ENCODE measurements around the gene MGAT4C.

The MGAT4C gene

GRCh38 chr12:86260183-86260582 lies 4.0 kb upstream of the MGAT4C start:
- no peaks in the 10 kb centered on the region for H3K9me3 ChIP-seq (ENCODE audit: control insufficient read depth, low read length)
- H3K9ac ChIP-seq (ENCODE audit: low read length): no peak overlapping the region
- H3K4me3 ChIP-seq (ENCODE audit: low read length): no peak overlapping the region
- no peaks in the 10 kb centered on the region for H3K36me3 ChIP-seq (ENCODE audit: control insufficient read depth, insufficient read depth, low read length)
- no peaks in the 10 kb centered on the region for H3K4me1 ChIP-seq (ENCODE audit: control insufficient read depth, insufficient read depth, low read length)
- no peaks in the 10 kb centered on the region for H3K27me3 ChIP-seq (ENCODE audit: control insufficient read depth, insufficient read depth, low read length)

DNA sequence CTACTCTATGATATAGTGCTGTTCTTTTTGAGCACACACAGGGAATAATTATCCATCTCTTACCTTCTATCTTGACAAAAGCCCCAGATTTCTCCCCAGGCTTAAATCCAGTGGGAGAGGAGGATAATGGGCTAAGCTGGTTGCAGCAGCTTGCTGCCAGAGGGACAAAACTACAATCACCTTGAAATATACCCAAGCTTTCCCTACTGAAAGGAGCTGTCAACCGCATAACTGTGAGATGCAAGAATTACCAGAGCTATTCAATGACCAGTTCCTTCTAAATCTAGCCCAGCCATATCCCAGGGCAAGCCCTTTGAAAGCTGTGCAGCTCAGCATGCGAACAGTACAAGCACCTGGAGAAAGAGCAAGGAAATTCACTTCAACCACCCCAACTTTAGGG lies 943 bp upstream of the MGAT4C start:
- H3K27me3 ChIP-seq (ENCODE audit: control insufficient read depth, insufficient read depth, low read length): no peaks in the 10 kb centered on the region
- H3K4me1 ChIP-seq (ENCODE audit: control insufficient read depth, insufficient read depth, low read length): no peaks in the 10 kb centered on the region
- H3K36me3 ChIP-seq (ENCODE audit: control insufficient read depth, insufficient read depth, low read length): no peaks in the 10 kb centered on the region
- no peak overlapping the region for H3K4me3 ChIP-seq (ENCODE audit: low read length)
- no peak overlapping the region for H3K9ac ChIP-seq (ENCODE audit: low read length)
- no peaks in the 10 kb centered on the region for H3K9me3 ChIP-seq (ENCODE audit: control insufficient read depth, low read length)

DNA sequence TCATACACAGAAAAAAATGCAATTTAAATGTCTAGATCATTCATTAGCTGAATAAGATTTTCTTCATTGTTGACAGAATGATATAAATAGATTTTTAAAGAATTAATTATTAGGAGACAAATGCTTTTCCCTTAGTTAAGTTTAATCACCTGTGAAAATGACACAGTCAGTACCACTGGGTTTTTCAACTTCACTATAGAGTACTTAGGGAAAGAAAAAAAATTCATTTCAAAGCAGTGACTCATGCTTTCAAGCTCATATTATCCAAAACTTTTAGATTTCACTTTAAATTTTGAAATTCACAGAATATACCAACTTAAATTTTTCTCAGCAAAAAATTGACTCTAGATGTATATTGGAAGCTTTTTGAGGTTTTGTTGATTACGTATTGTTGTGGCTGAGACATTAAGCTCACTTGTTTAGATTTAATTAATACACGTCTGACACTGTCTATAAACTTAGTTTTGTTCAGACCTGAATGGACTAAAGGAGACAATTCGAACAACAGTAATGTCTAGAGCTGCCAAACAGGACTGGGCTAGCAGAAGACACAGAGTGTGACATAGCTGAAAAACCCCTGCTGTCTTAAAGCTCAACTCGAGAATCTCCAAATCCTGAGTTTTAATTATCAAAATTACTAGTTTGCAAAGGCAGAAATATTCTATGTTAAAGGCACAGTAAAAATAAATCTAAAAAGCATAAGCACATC lies 1.6 kb downstream of the MGAT4C start:
- no peaks in the 10 kb centered on the region for H3K4me1 ChIP-seq (ENCODE audit: control insufficient read depth, insufficient read depth, low read length)
- no peaks in the 10 kb centered on the region for H3K9me3 ChIP-seq (ENCODE audit: control insufficient read depth, low read length)
- H3K4me3 ChIP-seq (ENCODE audit: low read length): no peak overlapping the region
- H3K9ac ChIP-seq (ENCODE audit: low read length): no peak overlapping the region
- no peaks in the 10 kb centered on the region for H3K36me3 ChIP-seq (ENCODE audit: control insufficient read depth, insufficient read depth, low read length)
- no peaks in the 10 kb centered on the region for H3K27me3 ChIP-seq (ENCODE audit: control insufficient read depth, insufficient read depth, low read length)

DNA sequence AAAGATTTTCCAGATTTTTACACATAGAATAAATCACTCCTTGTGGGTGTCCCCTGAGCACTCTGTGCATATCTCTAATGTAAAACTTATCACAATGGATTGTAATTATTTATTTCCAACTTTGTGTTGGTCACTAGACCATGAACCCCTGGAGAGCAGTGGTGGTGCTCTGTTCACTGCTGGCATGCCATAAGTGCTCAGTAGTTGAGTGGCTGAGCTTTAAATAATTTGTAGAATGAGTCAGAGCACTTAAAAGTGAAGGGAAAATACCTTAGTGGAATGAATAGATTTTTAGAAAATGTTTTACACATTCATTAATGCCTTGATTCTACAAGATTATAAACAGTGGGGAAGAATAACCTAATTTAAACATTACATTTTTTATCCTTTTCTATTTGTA lies 6.3 kb downstream of the MGAT4C start:
- Histone ChIP-seq H3K9ac (ENCODE audit: low read length) (no peak overlapping the region), H3K27me3 (ENCODE audit: control insufficient read depth, insufficient read depth, low read length) (no peaks in the 10 kb centered on the region), H3K4me1 (ENCODE audit: control insufficient read depth, insufficient read depth, low read length) (no peaks in the 10 kb centered on the region), H3K36me3 (ENCODE audit: control insufficient read depth, insufficient read depth, low read length) (no peaks in the 10 kb centered on the region), H3K9me3 (ENCODE audit: control insufficient read depth, low read length) (no peaks in the 10 kb centered on the region), H3K4me3 (ENCODE audit: low read length) (no peak overlapping the region)

DNA sequence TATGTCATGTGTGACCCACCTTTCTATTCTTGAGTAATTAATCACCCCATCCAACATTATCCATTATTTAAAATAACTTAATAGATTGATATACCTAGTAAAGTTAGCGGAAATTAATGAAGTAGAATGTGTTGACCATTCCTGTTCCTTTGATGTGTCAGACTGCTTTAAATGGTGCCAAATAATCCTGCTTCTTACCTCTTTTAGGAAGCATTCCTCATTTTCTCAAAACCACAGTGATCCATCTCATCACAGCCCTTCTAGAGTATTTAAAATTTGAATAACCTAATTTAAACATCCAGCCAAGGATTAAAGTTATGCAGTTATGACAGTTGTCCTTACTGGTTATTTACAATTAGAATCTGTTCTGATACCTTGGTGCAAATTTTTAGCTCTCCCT lies 6.9 kb downstream of the MGAT4C start:
- no peaks in the 10 kb centered on the region for H3K36me3 ChIP-seq (ENCODE audit: control insufficient read depth, insufficient read depth, low read length)

GRCh38 chr12:86247871-86248270 lies 8.3 kb downstream of the MGAT4C start:
- no peaks in the 10 kb centered on the region for H3K36me3 ChIP-seq (ENCODE audit: control insufficient read depth, insufficient read depth, low read length)

More for the DNA sequence above, 6.9 kb downstream of the MGAT4C start:
- no peak overlapping the region for H3K9ac ChIP-seq (ENCODE audit: low read length)
- no peaks in the 10 kb centered on the region for H3K9me3 ChIP-seq (ENCODE audit: control insufficient read depth, low read length)
- H3K4me3 ChIP-seq (ENCODE audit: low read length): no peak overlapping the region
- H3K27me3 ChIP-seq (ENCODE audit: control insufficient read depth, insufficient read depth, low read length): no peaks in the 10 kb centered on the region
- H3K4me1 ChIP-seq (ENCODE audit: control insufficient read depth, insufficient read depth, low read length): no peaks in the 10 kb centered on the region

DNA sequence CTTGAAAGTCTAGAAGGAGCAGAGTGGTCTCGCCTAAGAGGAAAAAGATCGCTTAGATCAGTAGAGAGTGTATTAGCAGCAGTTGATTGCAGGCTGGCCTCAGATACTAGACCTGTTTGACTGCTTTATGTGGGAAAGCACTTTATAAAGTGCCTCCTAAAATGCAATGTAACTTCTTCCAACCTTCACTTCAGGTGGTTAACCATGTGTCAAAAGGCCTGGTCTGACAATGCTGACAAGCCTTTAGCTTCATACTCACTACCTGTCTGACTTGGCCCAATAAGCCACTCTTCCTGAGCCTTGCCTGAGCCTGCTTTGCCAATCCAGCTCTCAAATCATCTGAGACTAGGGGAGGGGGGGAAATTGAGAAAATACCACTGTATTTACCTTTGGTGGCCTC lies 14.6 kb downstream of the MGAT4C start:
- no peak overlapping the region for H3K9ac ChIP-seq (ENCODE audit: low read length)
- no peaks in the 10 kb centered on the region for H3K4me1 ChIP-seq (ENCODE audit: control insufficient read depth, insufficient read depth, low read length)
- no peaks in the 10 kb centered on the region for H3K27me3 ChIP-seq (ENCODE audit: control insufficient read depth, insufficient read depth, low read length)
- H3K36me3 ChIP-seq (ENCODE audit: control insufficient read depth, insufficient read depth, low read length): no peaks in the 10 kb centered on the region
- no peak overlapping the region for H3K4me3 ChIP-seq (ENCODE audit: low read length)
- H3K9me3 ChIP-seq (ENCODE audit: control insufficient read depth, low read length): no peaks in the 10 kb centered on the region

More at GRCh38 chr12:86247871-86248270, 8.3 kb downstream of the MGAT4C start:
- no peak overlapping the region for H3K9ac ChIP-seq (ENCODE audit: low read length)
- no peaks in the 10 kb centered on the region for H3K4me1 ChIP-seq (ENCODE audit: control insufficient read depth, insufficient read depth, low read length)
- H3K9me3 ChIP-seq (ENCODE audit: control insufficient read depth, low read length): no peaks in the 10 kb centered on the region
- no peak overlapping the region for H3K4me3 ChIP-seq (ENCODE audit: low read length)
- no peaks in the 10 kb centered on the region for H3K27me3 ChIP-seq (ENCODE audit: control insufficient read depth, insufficient read depth, low read length)

DNA sequence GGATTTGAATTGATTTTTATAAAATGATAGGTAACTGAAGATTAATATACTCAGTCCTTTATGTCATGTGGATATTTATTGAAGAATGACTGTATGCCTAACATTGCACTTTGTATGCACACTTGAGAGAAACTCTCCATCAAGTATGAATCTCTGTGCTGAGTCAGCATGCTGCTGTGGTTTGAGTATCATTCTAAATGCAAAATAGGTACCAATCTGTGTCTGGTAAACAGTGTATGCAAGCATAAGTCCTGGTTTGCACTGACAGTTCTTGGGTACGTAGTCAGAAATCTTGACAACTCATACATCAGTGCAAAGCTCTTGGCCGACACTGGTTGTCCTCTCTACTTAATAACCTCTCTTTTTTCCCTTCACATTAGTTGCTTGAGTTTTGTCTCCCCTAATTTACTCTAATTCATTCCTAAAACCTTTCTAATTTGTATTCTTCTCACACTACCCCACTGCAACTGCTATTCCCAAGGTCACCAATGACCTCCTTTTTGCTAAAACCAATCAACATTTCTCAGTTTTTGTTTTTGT lies 21.8 kb downstream of the MGAT4C start:
- H3K4me3 ChIP-seq (ENCODE audit: low read length): no peak overlapping the region
- no peaks in the 10 kb centered on the region for H3K36me3 ChIP-seq (ENCODE audit: control insufficient read depth, insufficient read depth, low read length)
- H3K9me3 ChIP-seq (ENCODE audit: control insufficient read depth, low read length): no peaks in the 10 kb centered on the region
- no peak overlapping the region for H3K9ac ChIP-seq (ENCODE audit: low read length)
- H3K4me1 ChIP-seq (ENCODE audit: control insufficient read depth, insufficient read depth, low read length): no peaks in the 10 kb centered on the region
- H3K27me3 ChIP-seq (ENCODE audit: control insufficient read depth, insufficient read depth, low read length): no peaks in the 10 kb centered on the region

DNA sequence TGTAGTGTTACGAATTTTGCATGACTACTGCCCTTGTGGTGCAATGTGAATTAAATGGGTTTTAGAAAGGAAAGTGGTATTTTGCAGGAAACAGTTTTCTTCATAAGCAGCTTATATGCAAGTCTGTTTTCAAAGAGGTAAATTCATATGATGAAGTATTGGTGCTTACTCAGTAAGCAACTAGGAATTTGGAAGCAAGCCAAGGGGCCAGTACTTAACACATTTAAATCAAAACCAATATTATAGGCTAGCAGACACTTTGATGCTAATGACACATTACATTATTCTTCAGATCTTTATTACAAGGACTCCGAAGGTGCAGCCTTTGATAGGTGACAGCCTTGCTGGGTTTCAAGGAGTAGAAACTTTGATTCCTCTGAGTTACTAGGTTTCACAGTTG lies 23.1 kb downstream of the MGAT4C start:
- no peaks in the 10 kb centered on the region for H3K4me1 ChIP-seq (ENCODE audit: control insufficient read depth, insufficient read depth, low read length)
- no peaks in the 10 kb centered on the region for H3K36me3 ChIP-seq (ENCODE audit: control insufficient read depth, insufficient read depth, low read length)
- H3K27me3 ChIP-seq (ENCODE audit: control insufficient read depth, insufficient read depth, low read length): no peaks in the 10 kb centered on the region
- H3K4me3 ChIP-seq (ENCODE audit: low read length): no peak overlapping the region
- no peak overlapping the region for H3K9ac ChIP-seq (ENCODE audit: low read length)
- no peaks in the 10 kb centered on the region for H3K9me3 ChIP-seq (ENCODE audit: control insufficient read depth, low read length)

- H3K4me3 ChIP-seq (ENCODE audit: low read length): no peak overlapping the region
- H3K9me3 ChIP-seq (ENCODE audit: control insufficient read depth, low read length): no peaks in the 10 kb centered on the region
- H3K36me3 ChIP-seq (ENCODE audit: control insufficient read depth, insufficient read depth, low read length): no peaks in the 10 kb centered on the region
- no peaks in the 10 kb centered on the region for H3K27me3 ChIP-seq (ENCODE audit: control insufficient read depth, insufficient read depth, low read length)
- H3K4me1 ChIP-seq (ENCODE audit: control insufficient read depth, insufficient read depth, low read length): no peaks in the 10 kb centered on the region
- H3K9ac ChIP-seq (ENCODE audit: low read length): no peak overlapping the region
Measured at GRCh38 chr12:86230516-86231146, 25.6 kb downstream of the MGAT4C start.

GRCh38 chr12:86229772-86230171 lies 26.4 kb downstream of the MGAT4C start:
- Histone ChIP-seq H3K4me3 (ENCODE audit: low read length) (no peak overlapping the region), H3K9me3 (ENCODE audit: control insufficient read depth, low read length) (no peaks in the 10 kb centered on the region), H3K27me3 (ENCODE audit: control insufficient read depth, insufficient read depth, low read length) (no peaks in the 10 kb centered on the region), H3K9ac (ENCODE audit: low read length) (no peak overlapping the region), H3K36me3 (ENCODE audit: control insufficient read depth, insufficient read depth, low read length) (no peaks in the 10 kb centered on the region), H3K4me1 (ENCODE audit: control insufficient read depth, insufficient read depth, low read length) (no peaks in the 10 kb centered on the region)

DNA sequence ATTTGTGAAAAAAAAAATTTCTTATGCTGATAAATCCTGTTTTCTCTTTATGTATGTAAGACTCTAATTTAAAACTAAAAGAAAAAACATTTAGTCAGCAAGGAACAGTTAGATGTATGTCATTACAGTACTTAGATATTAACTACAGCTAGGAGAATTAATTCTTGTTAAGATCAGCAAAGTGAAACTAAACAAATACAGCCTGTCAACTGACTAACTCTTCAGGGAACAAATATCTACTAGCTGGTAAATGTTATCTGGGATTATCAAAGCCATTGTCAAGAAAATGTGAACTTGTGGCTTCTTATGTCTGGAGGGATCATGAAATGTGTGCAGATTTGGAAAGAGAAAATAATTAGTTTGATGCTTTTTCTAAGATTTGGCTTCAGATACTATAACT lies 27.5 kb downstream of the MGAT4C start:
- Histone ChIP-seq H3K9me3 (ENCODE audit: control insufficient read depth, low read length) (no peaks in the 10 kb centered on the region), H3K4me3 (ENCODE audit: low read length) (no peak overlapping the region), H3K27me3 (ENCODE audit: control insufficient read depth, insufficient read depth, low read length) (no peaks in the 10 kb centered on the region), H3K36me3 (ENCODE audit: control insufficient read depth, insufficient read depth, low read length) (no peaks in the 10 kb centered on the region), H3K4me1 (ENCODE audit: control insufficient read depth, insufficient read depth, low read length) (no peaks in the 10 kb centered on the region), H3K9ac (ENCODE audit: low read length) (no peak overlapping the region)

Data from mucosa of stomach (tissue), 1 donor.